Hepatocyte (in vitro differentiated cells): Measurements from ENCODE around the gene ALB. TPM values are rescaled to one million over a fixed set of nuclear protein-coding genes. Genes with fewer than 3 reads are reported as not detected.

Experiments used
- DNase-seq: peaks from one replicate; pipeline ENCODE4 v3.0.0-alpha.2; 2016; ENCODE audit warnings: low spot score
- H2AFZ ChIP-seq: fragments of 200-600 bp; sonication (generic); 2 replicates; pipeline ENCODE4 v1.6.0; 2016; ENCODE audit warnings: antibody characterized with exemption, mild to moderate bottlenecking
- H3K27ac ChIP-seq: fragments of 200-600 bp; sonication (generic); 2 replicates; pipeline ENCODE4 v1.5.1; 2016; ENCODE audit warnings: mild to moderate bottlenecking
- H3K27me3 ChIP-seq: fragments of 200-600 bp; sonication (generic); 2 replicates; pipeline ENCODE4 v1.6.1; 2016
- H3K36me3 ChIP-seq: fragments of 200-600 bp; sonication (generic); replicated peaks from 2 replicates; pipeline ENCODE4 v1.5.1; 2016; ENCODE audit warnings: low read depth; ENCODE audit not compliant: insufficient read depth
- H3K4me1 ChIP-seq: fragments of 200-600 bp; sonication (generic); 2 replicates; pipeline ENCODE4 v1.5.1; 2016; ENCODE audit warnings: mild to moderate bottlenecking, moderate library complexity; ENCODE audit not compliant: insufficient read depth
- H3K4me2 ChIP-seq: fragments of 200-600 bp; sonication (generic); 2 replicates; pipeline ENCODE4 v1.6.0; 2016
- H3K4me3 ChIP-seq: fragments of 200-600 bp; sonication (generic); 2 replicates; pipeline ENCODE4 v1.5.1; 2016; ENCODE audit warnings: mild to moderate bottlenecking
- H3K79me2 ChIP-seq: fragments of 200-600 bp; sonication (generic); 2 replicates; pipeline ENCODE4 v1.6.0; 2017; ENCODE audit warnings: mild to moderate bottlenecking
- H3K9me2 ChIP-seq: fragments of 200-600 bp; sonication (generic); replicated peaks from 2 replicates; pipeline ENCODE4 v1.6.0; 2017; ENCODE audit warnings: mild to moderate bottlenecking; ENCODE audit not compliant: insufficient read depth
- H3K9me3 ChIP-seq: fragments of 200-600 bp; sonication (generic); 2 replicates; pipeline ENCODE4 v1.5.1; 2016; ENCODE audit warnings: low read depth, mild to moderate bottlenecking
- H4K20me1 ChIP-seq: fragments of 200-600 bp; sonication (generic); 2 replicates; pipeline ENCODE4 v1.6.0; 2016; ENCODE audit warnings: mild to moderate bottlenecking; ENCODE audit not compliant: insufficient read depth, poor library complexity, severe bottlenecking
- EZH2 ChIP-seq: fragments of 200-600 bp; sonication (generic); IDR thresholded peaks from 2 replicates; pipeline ENCODE4 v1.6.1; 2016; ENCODE audit warnings: antibody characterized with exemption, mild to moderate bottlenecking, borderline replicate concordance
- EZH2phosphoT487 ChIP-seq: fragments of 200-600 bp; sonication (generic); IDR thresholded peaks from one replicate; pipeline ENCODE4 v1.6.1; 2018; ENCODE audit warnings: antibody characterized with exemption, mild to moderate bottlenecking, low read depth, moderate library complexity; ENCODE audit not compliant: unreplicated experiment, severe bottlenecking
- WGBS: methylation state at CpG from one replicate; pipeline ENCODE4 v1.1.6; 2016; ENCODE audit warnings: low lambda C conversion rate; ENCODE audit errors: missing lambda C conversion rate; 5-methylcytosine and 5-hydroxymethylcytosine counted together
- polyA plus RNA-seq: library from polyadenylated mRNA; unstranded; fragments of >200 nt; fragmentation: Nextera tagmentation; extraction: Ambion mirVana; gene quantifications from 2 replicates; pipeline ENCODE4 v1.2.1, GENCODE V29; 2016
- total RNA-seq: library from RNA; depleted of rRNA; stranded (reverse); fragments of >200 nt; gene quantifications from 2 replicates; pipeline ENCODE4 v1.2.3, GENCODE V29; 2014
- TF ChIP-seq, protein P1 (sequence below): fragments of 200-600 bp; sonication (generic); IDR thresholded peaks from 2 replicates; pipeline ENCODE4 v1.5.1; 2016; ENCODE audit warnings: antibody characterized with exemption, mild to moderate bottlenecking; ENCODE audit not compliant: poor library complexity

Gene ALB
- total and polyA plus RNA-seq, 2 experiments from 2014 or later = 11,384 to 26,686 TPM

DNA sequence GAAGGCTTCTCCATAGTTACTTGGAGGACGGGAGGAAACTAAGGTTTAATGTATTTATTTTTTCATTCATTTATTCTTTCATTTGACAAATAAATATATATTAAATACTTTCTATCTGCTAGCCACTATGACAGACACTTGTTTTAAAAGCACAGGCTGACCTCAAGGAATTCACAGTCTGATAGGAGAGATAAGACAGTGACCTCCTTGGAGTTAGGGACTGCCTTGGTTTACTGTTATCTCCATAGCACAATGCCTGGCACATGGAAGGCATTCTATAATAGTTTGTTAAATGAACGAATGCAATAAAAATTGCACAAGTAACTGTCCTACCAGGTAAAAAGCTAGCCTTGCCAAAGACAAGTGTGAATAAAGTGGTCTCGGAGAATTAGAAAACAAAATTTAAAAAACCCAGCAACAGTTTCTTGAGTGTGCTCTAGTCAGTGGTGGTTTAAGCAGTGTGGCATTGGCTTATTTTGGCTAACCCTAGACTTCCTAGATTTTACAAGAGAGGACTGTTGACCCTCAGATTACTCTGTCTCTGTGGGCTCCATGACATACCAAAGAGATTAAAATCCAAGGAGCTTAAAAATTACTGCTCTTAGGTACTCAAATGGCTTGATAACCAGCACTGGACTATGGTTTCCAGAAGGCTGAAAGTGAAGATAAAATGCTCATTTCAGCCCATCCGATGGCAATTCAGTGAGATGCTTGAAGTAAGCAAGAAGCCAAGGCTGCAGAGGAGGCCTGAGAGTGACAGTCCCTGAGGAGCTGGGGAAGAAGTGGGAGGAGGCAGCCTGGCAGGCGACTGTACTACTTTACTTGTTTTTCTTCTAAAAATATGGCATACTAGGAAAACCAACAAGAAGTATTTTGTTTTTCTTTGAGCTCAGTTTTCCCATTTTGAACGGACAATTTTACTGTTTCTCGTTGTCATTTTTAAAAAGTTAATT is 41.6 kb downstream of the ALB start:
- no peaks in the 10 kb centered on the region for H4K20me1 ChIP-seq
- no peaks in the 10 kb centered on the region for H3K36me3 ChIP-seq
- no peaks in the 10 kb centered on the region for H3K9me3 ChIP-seq
- WGBS = 71% methylated on average over 7 of the region's 7 CpGs
- peak overlapping the region; percentile 0 for H3K27ac ChIP-seq
- H3K4me2 ChIP-seq = peak overlapping the region; percentile 2
- H3K4me3 ChIP-seq = no peak overlapping the region
- no peaks in the 10 kb centered on the region for H3K4me1 ChIP-seq
- no peak for DNase-seq
- no peaks in the 10 kb centered on the region for H3K79me2 ChIP-seq
- no peak overlapping the region for H2AFZ ChIP-seq
- TF ChIP-seq EZH2phosphoT487 (no peak), EZH2 (no peak)
- TF ChIP-seq, protein P1, sequence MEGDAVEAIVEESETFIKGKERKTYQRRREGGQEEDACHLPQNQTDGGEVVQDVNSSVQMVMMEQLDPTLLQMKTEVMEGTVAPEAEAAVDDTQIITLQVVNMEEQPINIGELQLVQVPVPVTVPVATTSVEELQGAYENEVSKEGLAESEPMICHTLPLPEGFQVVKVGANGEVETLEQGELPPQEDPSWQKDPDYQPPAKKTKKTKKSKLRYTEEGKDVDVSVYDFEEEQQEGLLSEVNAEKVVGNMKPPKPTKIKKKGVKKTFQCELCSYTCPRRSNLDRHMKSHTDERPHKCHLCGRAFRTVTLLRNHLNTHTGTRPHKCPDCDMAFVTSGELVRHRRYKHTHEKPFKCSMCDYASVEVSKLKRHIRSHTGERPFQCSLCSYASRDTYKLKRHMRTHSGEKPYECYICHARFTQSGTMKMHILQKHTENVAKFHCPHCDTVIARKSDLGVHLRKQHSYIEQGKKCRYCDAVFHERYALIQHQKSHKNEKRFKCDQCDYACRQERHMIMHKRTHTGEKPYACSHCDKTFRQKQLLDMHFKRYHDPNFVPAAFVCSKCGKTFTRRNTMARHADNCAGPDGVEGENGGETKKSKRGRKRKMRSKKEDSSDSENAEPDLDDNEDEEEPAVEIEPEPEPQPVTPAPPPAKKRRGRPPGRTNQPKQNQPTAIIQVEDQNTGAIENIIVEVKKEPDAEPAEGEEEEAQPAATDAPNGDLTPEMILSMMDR = no peak
- no peaks in the 10 kb centered on the region for H3K9me2 ChIP-seq
- no peaks in the 10 kb centered on the region for H3K27me3 ChIP-seq

DNA sequence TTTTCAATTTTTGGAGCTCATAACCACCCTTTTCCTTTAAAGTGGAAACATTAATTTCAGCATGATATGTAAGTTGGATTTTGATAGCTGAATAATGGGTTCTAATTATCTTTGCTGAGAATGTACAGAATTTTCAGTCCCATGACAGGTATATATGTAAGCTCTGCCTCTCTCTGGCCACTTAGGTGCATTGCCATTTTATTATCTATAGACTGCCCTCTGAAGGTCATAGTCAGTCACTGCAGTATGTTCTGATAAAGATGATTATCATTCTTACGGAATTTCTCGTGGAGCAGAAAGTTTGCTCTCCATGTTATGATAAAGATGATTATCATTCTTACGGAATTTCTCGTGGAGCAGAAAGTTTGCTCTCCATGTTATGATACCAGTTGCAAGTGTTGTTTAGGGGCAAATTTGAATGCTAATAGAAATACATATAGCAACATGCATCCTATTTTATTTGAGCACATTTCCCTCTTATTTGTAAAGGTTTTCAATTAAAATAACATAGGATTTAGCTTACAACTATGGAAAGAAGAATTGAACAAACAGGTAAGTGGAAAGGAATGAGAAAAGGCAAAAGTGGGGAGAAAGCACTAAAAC is 42.4 kb downstream of the ALB start:
- peaks cover 3% of the 10 kb centered on the region for H3K4me1 ChIP-seq
- H3K27me3 ChIP-seq = no peaks in the 10 kb centered on the region
- peak overlapping the region; percentile 2 for H3K4me2 ChIP-seq
- peak; percentile 72 for DNase-seq
- no peaks in the 10 kb centered on the region for H3K36me3 ChIP-seq
- H3K9me2 ChIP-seq = no peaks in the 10 kb centered on the region
- no peaks in the 10 kb centered on the region for H4K20me1 ChIP-seq
- H2AFZ ChIP-seq = no peak overlapping the region
- TF ChIP-seq, protein P1 = peak; percentile 82
- no peak for TF ChIP-seq EZH2phosphoT487
- no peak for TF ChIP-seq EZH2
- H3K4me3 ChIP-seq = no peak overlapping the region
- no peaks in the 10 kb centered on the region for H3K79me2 ChIP-seq
- no peaks in the 10 kb centered on the region for H3K9me3 ChIP-seq
- H3K27ac ChIP-seq = peak overlapping the region; percentile 0
- 35% methylated on average over 4 of the region's 4 CpGs for WGBS

DNA sequence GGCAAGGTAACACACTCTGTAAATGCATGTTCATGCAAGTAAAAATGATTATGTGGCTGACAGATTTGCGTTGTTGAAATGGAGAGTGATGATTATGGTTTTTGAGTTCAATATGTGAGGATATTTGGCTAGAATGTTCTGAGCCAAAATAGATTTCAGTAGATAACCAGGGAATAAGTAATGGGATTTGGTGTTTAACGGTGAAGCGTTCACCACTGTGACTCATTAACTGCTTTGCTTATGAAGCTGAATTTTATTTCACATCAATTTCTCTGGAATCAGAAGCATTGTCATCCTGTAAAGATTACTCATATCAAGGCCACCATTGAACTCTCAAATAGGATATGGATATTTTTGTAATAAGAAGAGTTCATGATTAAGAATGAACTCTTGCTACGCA is 43.6 kb downstream of the ALB start:
- Histone ChIP-seq H3K4me1 (peaks cover 7% of the 10 kb centered on the region), H3K27ac (no peak overlapping the region), H3K9me3 (no peaks in the 10 kb centered on the region), H3K9me2 (no peaks in the 10 kb centered on the region), H3K79me2 (no peaks in the 10 kb centered on the region), H3K4me2 (no peak overlapping the region), H3K36me3 (no peaks in the 10 kb centered on the region), H2AFZ (no peak overlapping the region), H4K20me1 (no peaks in the 10 kb centered on the region), H3K27me3 (no peaks in the 10 kb centered on the region), H3K4me3 (no peak overlapping the region)
- DNase-seq = no peak
- TF ChIP-seq EZH2phosphoT487 = no peak
- TF ChIP-seq EZH2 = no peak
- TF ChIP-seq, protein P1 = no peak
- WGBS = 71% methylated on average over 4 of the region's 4 CpGs
